Immature natural killer cell (primary cell): ENCODE data around the gene MRPS5. TPM values are rescaled to one million over a fixed set of nuclear protein-coding genes. Genes with fewer than 3 reads are reported as not detected.
"Not testable (repeated sequence)": the region's sequence is repeated elsewhere in the genome, so short reads cannot be mapped to it uniquely, and the experiment has no call there.

Experiments used
- DNase-seq, 3 donors: peaks; one replicate each; pipeline ENCODE4 v3.0.0; 2022; ENCODE audit warnings: mixed read lengths in 1 of 3
- H3K27ac Mint-ChIP-seq, 6 donors: one replicate each; pipeline ENCODE4 v1.8.0; 2020; ENCODE audit warnings: mixed read lengths in 6 of 6, mild to moderate bottlenecking in 5 of 6, inconsistent platforms in 4 of 6, moderate library complexity in 3 of 6
- H3K27me3 Mint-ChIP-seq, 3 donors: one replicate each; pipeline ENCODE4 v1.8.0; 2020 to 2021; ENCODE audit warnings: low read depth in 3 of 3, mild to moderate bottlenecking in 3 of 3, mixed read lengths in 3 of 3, moderate library complexity in 3 of 3, inconsistent platforms in 1 of 3
- H3K36me3 Mint-ChIP-seq, 3 donors: one replicate each; pipeline ENCODE4 v1.8.0; 2020; ENCODE audit warnings: mixed read lengths in 3 of 3, inconsistent platforms in 2 of 3, mild to moderate bottlenecking in 2 of 3
- H3K4me1 Mint-ChIP-seq, 2 donors: one replicate each; pipeline ENCODE4 v1.8.0; 2020; ENCODE audit warnings: inconsistent platforms in 2 of 2, mild to moderate bottlenecking in 2 of 2, mixed read lengths in 2 of 2, moderate library complexity in 1 of 2
- H3K4me3 Mint-ChIP-seq, 5 donors: one replicate each; pipeline ENCODE4 v1.8.0; 2020; ENCODE audit warnings: mild to moderate bottlenecking in 5 of 5, mixed read lengths in 5 of 5, inconsistent platforms in 3 of 5, moderate library complexity in 3 of 5
- H3K9me3 Mint-ChIP-seq, 6 donors: one replicate each; pipeline ENCODE4 v1.8.0; 2020; ENCODE audit warnings: mild to moderate bottlenecking in 6 of 6, mixed read lengths in 6 of 6, inconsistent platforms in 4 of 6, moderate library complexity in 3 of 6
- polyA plus RNA-seq, 3 donors: library from polyadenylated mRNA; unstranded; fragments of 300-500 nt; fragmentation: Illumina TruSeq; gene quantifications; one replicate each; pipeline ENCODE4 v1.2.3, GENCODE V29; 2021

The MRPS5 gene
- polyA plus RNA-seq, 3 donors from 2014 or later: 26.9 to 35.0 (median 30.5) TPM

- peaks cover 39 to 48% of the 10 kb centered on the region in 2 donors for H3K4me1 Mint-ChIP-seq
- DNase-seq: peak; percentile 21 to 55 (median 47)
- H3K27me3 Mint-ChIP-seq: no peaks in the 10 kb centered on the region
- no peak overlapping the region for H3K4me3 Mint-ChIP-seq
- peaks cover 0 to 13% (median 4%) of the 10 kb centered on the region in 3 donors for H3K36me3 Mint-ChIP-seq
- peak overlapping the region in 2 of 6 donors; percentile 55 to 74 for H3K27ac Mint-ChIP-seq
- H3K9me3 Mint-ChIP-seq: no peaks in the 10 kb centered on the region
These were observed 6.2 kb downstream of the MRPS5 start for GRCh38 chr2:95115418-95115817.

- H3K36me3 Mint-ChIP-seq: peaks cover 7 to 26% (median 11%) of the 10 kb centered on the region in 3 donors
- H3K4me1 Mint-ChIP-seq: peaks cover 20 to 29% of the 10 kb centered on the region in 2 donors
- no peaks in the 10 kb centered on the region for H3K9me3 Mint-ChIP-seq
- H3K4me3 Mint-ChIP-seq: no peak overlapping the region
- H3K27ac Mint-ChIP-seq: no peak overlapping the region
- H3K27me3 Mint-ChIP-seq: no peaks in the 10 kb centered on the region
- DNase-seq: no peak
These were observed 8.1 kb downstream of the MRPS5 start for GRCh38 chr2:95113464-95113863.

- no peak overlapping the region for H3K27ac Mint-ChIP-seq
- peaks cover 5 to 10% of the 10 kb centered on the region in 2 donors for H3K4me1 Mint-ChIP-seq
- no peaks in the 10 kb centered on the region for H3K27me3 Mint-ChIP-seq
- no peaks in the 10 kb centered on the region for H3K9me3 Mint-ChIP-seq
- no peak for DNase-seq
- H3K4me3 Mint-ChIP-seq: no peak overlapping the region
- H3K36me3 Mint-ChIP-seq: peaks cover 21 to 46% (median 29%) of the 10 kb centered on the region in 3 donors
These were observed 11.2 kb downstream of the MRPS5 start for GRCh38 chr2:95110395-95110794.

- no peaks in the 10 kb centered on the region for H3K27me3 Mint-ChIP-seq
- H3K27ac Mint-ChIP-seq: no peak overlapping the region
- no peak overlapping the region for H3K4me3 Mint-ChIP-seq
- no peaks in the 10 kb centered on the region for H3K9me3 Mint-ChIP-seq
- H3K4me1 Mint-ChIP-seq: no peaks in the 10 kb centered on the region
- no peak for DNase-seq
- peaks cover 26 to 46% (median 32%) of the 10 kb centered on the region in 3 donors for H3K36me3 Mint-ChIP-seq
These were observed 12.3 kb downstream of the MRPS5 start for GRCh38 chr2:95109260-95109659.

GRCh38 chr2:95106081-95106480, 15.5 kb downstream of the MRPS5 start:
- Mint-ChIP-seq H3K4me1 (no peaks in the 10 kb centered on the region), H3K4me3 (no peak overlapping the region), H3K27me3 (no peaks in the 10 kb centered on the region), H3K36me3 (peaks cover 32 to 64% (median 32%) of the 10 kb centered on the region in 3 donors), H3K9me3 (no peaks in the 10 kb centered on the region), H3K27ac (no peak overlapping the region)
- no peak for DNase-seq

GRCh38 chr2:95104606-95105005, 17.0 kb downstream of the MRPS5 start:
- Mint-ChIP-seq H3K36me3 (peaks cover 34 to 69% (median 35%) of the 10 kb centered on the region in 3 donors), H3K9me3 (no peaks in the 10 kb centered on the region), H3K4me1 (no peaks in the 10 kb centered on the region), H3K27me3 (no peaks in the 10 kb centered on the region), H3K4me3 (no peak overlapping the region), H3K27ac (no peak overlapping the region)
- DNase-seq: no peak

- Mint-ChIP-seq H3K27me3 (no peaks in the 10 kb centered on the region), H3K27ac (peak overlapping the region in 1 of 6 donors; percentile 31), H3K4me3 (no peak overlapping the region), H3K36me3 (peaks cover 39 to 66% (median 43%) of the 10 kb centered on the region in 3 donors), H3K9me3 (no peaks in the 10 kb centered on the region), H3K4me1 (peaks cover 18 to 24% of the 10 kb centered on the region in 2 donors)
- DNase-seq: no peak
These were observed 21.7 kb downstream of the MRPS5 start for GRCh38 chr2:95099910-95100309.

GRCh38 chr2:95098273-95098672, 23.3 kb downstream of the MRPS5 start:
- not testable (repeated sequence) for DNase-seq, H3K9me3 Mint-ChIP-seq, H3K27ac Mint-ChIP-seq, H3K27me3 Mint-ChIP-seq, H3K4me3 Mint-ChIP-seq
- Mint-ChIP-seq H3K4me1 (peaks cover 22 to 38% of the 10 kb centered on the region in 2 donors), H3K36me3 (peaks cover 32 to 65% (median 39%) of the 10 kb centered on the region in 3 donors)

GRCh38 chr2:95091885-95092555, 29.6 kb downstream of the MRPS5 start:
- peaks cover 22 to 49% (median 29%) of the 10 kb centered on the region in 3 donors for H3K36me3 Mint-ChIP-seq
- peaks cover 20 to 35% of the 10 kb centered on the region in 2 donors for H3K4me1 Mint-ChIP-seq
- no peak overlapping the region for H3K4me3 Mint-ChIP-seq
- no peaks in the 10 kb centered on the region for H3K9me3 Mint-ChIP-seq
- no peak for DNase-seq
- peaks cover 0 to 5% (median 0%) of the 10 kb centered on the region in 3 donors for H3K27me3 Mint-ChIP-seq
- H3K27ac Mint-ChIP-seq: no peak overlapping the region

- no peaks in the 10 kb centered on the region for H3K9me3 Mint-ChIP-seq
- H3K4me1 Mint-ChIP-seq: no peaks in the 10 kb centered on the region
- H3K4me3 Mint-ChIP-seq: no peak overlapping the region
- H3K27me3 Mint-ChIP-seq: peaks cover 0 to 3% (median 0%) of the 10 kb centered on the region in 3 donors
- DNase-seq: no peak
- peaks cover 31 to 46% (median 33%) of the 10 kb centered on the region in 3 donors for H3K36me3 Mint-ChIP-seq
- H3K27ac Mint-ChIP-seq: no peak overlapping the region
These were observed 34.2 kb downstream of the MRPS5 start for GRCh38 chr2:95087379-95087778.

- Mint-ChIP-seq H3K36me3 (peaks cover 31 to 37% (median 31%) of the 10 kb centered on the region in 3 donors), H3K27me3 (peaks cover 0 to 3% (median 0%) of the 10 kb centered on the region in 3 donors), H3K27ac (no peak overlapping the region), H3K4me1 (no peaks in the 10 kb centered on the region), H3K4me3 (no peak overlapping the region), H3K9me3 (no peaks in the 10 kb centered on the region)
- no peak for DNase-seq
These were observed 35.6 kb downstream of the MRPS5 start for GRCh38 chr2:95086017-95086416.

- peaks cover 0 to 2% of the 10 kb centered on the region in 2 donors for H3K4me1 Mint-ChIP-seq
- no peak for DNase-seq
- H3K27me3 Mint-ChIP-seq: peaks cover 0 to 4% (median 0%) of the 10 kb centered on the region in 3 donors
- no peaks in the 10 kb centered on the region for H3K9me3 Mint-ChIP-seq
- no peak overlapping the region for H3K4me3 Mint-ChIP-seq
- H3K27ac Mint-ChIP-seq: no peak overlapping the region
- peaks cover 20 to 24% (median 23%) of the 10 kb centered on the region in 3 donors for H3K36me3 Mint-ChIP-seq
These were observed 39.1 kb downstream of the MRPS5 start for GRCh38 chr2:95082477-95082876.

GRCh38 chr2:95079199-95079683, 42.4 kb downstream of the MRPS5 start:
- H3K4me1 Mint-ChIP-seq: peaks cover 9 to 13% of the 10 kb centered on the region in 2 donors
- DNase-seq: no peak
- no peak overlapping the region for H3K27ac Mint-ChIP-seq

GRCh38 chr2:95077861-95078603, 43.6 kb downstream of the MRPS5 start:
- peak overlapping the region in 2 of 5 donors; percentile 44 to 71 for H3K4me3 Mint-ChIP-seq
- H3K4me1 Mint-ChIP-seq: peaks cover 9 to 13% of the 10 kb centered on the region in 2 donors
- peaks cover 0 to 9% (median 2%) of the 10 kb centered on the region in 3 donors for H3K27me3 Mint-ChIP-seq
- no peak for DNase-seq
- no peaks in the 10 kb centered on the region for H3K36me3 Mint-ChIP-seq
- no peaks in the 10 kb centered on the region for H3K9me3 Mint-ChIP-seq
- no peak overlapping the region for H3K27ac Mint-ChIP-seq

More at GRCh38 chr2:95079199-95079683, 42.4 kb downstream of the MRPS5 start:
- Mint-ChIP-seq H3K9me3 (no peaks in the 10 kb centered on the region), H3K27me3 (peaks cover 0 to 9% (median 2%) of the 10 kb centered on the region in 3 donors), H3K4me3 (no peak overlapping the region), H3K36me3 (peaks cover 0 to 3% (median 0%) of the 10 kb centered on the region in 3 donors)
